Stimulated activated CD4-positive, alpha-beta T cell treated with anti-CD3 and anti-CD28 coated beads, TNF-alpha, amount 100 ng/mL, for 48 hours (primary cell): ENCODE results near the gene CD8B.

Experiments used
- DNase-seq, 3 donors: peaks; one replicate each; pipeline ENCODE4 v3.0.0-alpha.2; 2020; ENCODE audit warnings: low read depth in 3 of 3

CD8B gene

GRCh38 chr2:86774862-86775261, 86.8 kb downstream of the CD8B start:
- DNase-seq = no peak

GRCh38 chr2:86772611-86773010, 89.1 kb downstream of the CD8B start:
- DNase-seq = no peak

GRCh38 chr2:86770816-86771301, 90.8 kb downstream of the CD8B start:
- DNase-seq = no peak

GRCh38 chr2:86769838-86770237, 91.8 kb downstream of the CD8B start:
- DNase-seq = no peak

- DNase-seq = no peak
Observed at GRCh38 chr2:86768189-86768949, 93.3 kb downstream of the CD8B start.
